Measurements from ENCODE around the gene OSTM1.

- TF ChIP-seq POLR2A (IDR thresholded peaks at IDR 0.05): no peak
- TF ChIP-seq, protein P1, sequence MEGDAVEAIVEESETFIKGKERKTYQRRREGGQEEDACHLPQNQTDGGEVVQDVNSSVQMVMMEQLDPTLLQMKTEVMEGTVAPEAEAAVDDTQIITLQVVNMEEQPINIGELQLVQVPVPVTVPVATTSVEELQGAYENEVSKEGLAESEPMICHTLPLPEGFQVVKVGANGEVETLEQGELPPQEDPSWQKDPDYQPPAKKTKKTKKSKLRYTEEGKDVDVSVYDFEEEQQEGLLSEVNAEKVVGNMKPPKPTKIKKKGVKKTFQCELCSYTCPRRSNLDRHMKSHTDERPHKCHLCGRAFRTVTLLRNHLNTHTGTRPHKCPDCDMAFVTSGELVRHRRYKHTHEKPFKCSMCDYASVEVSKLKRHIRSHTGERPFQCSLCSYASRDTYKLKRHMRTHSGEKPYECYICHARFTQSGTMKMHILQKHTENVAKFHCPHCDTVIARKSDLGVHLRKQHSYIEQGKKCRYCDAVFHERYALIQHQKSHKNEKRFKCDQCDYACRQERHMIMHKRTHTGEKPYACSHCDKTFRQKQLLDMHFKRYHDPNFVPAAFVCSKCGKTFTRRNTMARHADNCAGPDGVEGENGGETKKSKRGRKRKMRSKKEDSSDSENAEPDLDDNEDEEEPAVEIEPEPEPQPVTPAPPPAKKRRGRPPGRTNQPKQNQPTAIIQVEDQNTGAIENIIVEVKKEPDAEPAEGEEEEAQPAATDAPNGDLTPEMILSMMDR (IDR thresholded peaks at IDR 0.05): no peak
These were observed 49.4 kb upstream of the OSTM1 start for GRCh38 chr6:108123946-108124345.
